NT2/D1 (cell line): ENCODE results near the gene ACOT4.
"Not testable (repeated sequence)": the region's sequence is repeated elsewhere in the genome, so short reads cannot be mapped to it uniquely, and the experiment has no call there.

Experiments
- YY1 ChIP-seq: IDR thresholded peaks from 2 replicates; pipeline ENCODE4 v1.6.1; 2011; ENCODE audit not compliant: insufficient read length, insufficient read depth
- ZNF274 ChIP-seq: IDR thresholded peaks from 2 replicates; pipeline ENCODE4 v1.6.1; 2011; ENCODE audit warnings: mild to moderate bottlenecking, low read depth, low read length

DNA sequence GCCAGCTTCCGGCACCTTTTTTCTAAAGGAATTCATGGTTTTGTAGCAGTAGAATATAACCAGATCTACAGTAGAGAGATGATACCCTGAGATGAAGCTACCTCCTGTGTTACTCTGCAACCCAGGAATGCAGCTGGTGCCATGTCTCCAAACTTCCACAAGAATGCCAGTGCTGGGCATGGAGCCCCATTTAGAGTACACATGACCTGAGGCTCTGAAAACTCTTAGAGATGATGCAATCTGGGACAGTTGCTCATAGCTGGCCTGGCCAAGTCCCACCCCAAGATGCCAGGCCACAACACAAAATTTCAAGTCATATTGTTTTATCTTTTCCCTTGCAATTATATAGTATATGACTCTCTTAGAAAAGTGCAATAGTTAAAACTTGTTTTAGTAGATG, 46.3 kb upstream of the ACOT4 start:
- not testable (repeated sequence) for TF ChIP-seq YY1, ZNF274
